ENCODE measurements around the gene TMEM53.
"Not testable (repeated sequence)": the region's sequence is repeated elsewhere in the genome, so short reads cannot be mapped to it uniquely, and the experiment has no call there.

Gene TMEM53

GRCh38 chr1:44672254-44672955 is 1.9 kb downstream of the TMEM53 start:
- peak; percentile 89 for DNase-seq (ENCODE audit: low read depth)

GRCh38 chr1:44670751-44671640 is 3.3 kb downstream of the TMEM53 start:
- no peak for DNase-seq (ENCODE audit: low read depth)

- DNase-seq (ENCODE audit: low read depth) = not testable (repeated sequence)
Observed at GRCh38 chr1:44666719-44667118, 7.6 kb downstream of the TMEM53 start.

GRCh38 chr1:44664730-44665370 is 9.4 kb downstream of the TMEM53 start:
- no peak for DNase-seq (ENCODE audit: low read depth)

GRCh38 chr1:44663417-44663816 is 10.9 kb downstream of the TMEM53 start:
- DNase-seq (ENCODE audit: low read depth) = no peak

- DNase-seq (ENCODE audit: low read depth) = no peak
Observed at GRCh38 chr1:44662683-44663030, 11.6 kb downstream of the TMEM53 start.

- DNase-seq (ENCODE audit: low read depth) = no peak
Observed at GRCh38 chr1:44661781-44662682, 12.2 kb downstream of the TMEM53 start.

GRCh38 chr1:44660176-44660575 is 14.1 kb downstream of the TMEM53 start:
- no peak for DNase-seq (ENCODE audit: low read depth)

GRCh38 chr1:44659566-44659965 is 14.7 kb downstream of the TMEM53 start:
- DNase-seq (ENCODE audit: low read depth) = no peak

- peak; percentile 47 for DNase-seq (ENCODE audit: low read depth)
Observed at GRCh38 chr1:44655609-44656008, 18.7 kb downstream of the TMEM53 start.

- no peak for DNase-seq (ENCODE audit: low read depth)
Observed at GRCh38 chr1:44654621-44655187, 19.6 kb downstream of the TMEM53 start.

- no peak for DNase-seq (ENCODE audit: low read depth)
Observed at GRCh38 chr1:44653107-44653964, 20.9 kb downstream of the TMEM53 start.

GRCh38 chr1:44652445-44653106 is 21.7 kb downstream of the TMEM53 start:
- peak; percentile 71 for DNase-seq (ENCODE audit: low read depth)

- no peak for DNase-seq (ENCODE audit: low read depth)
Observed at GRCh38 chr1:44651069-44651468, 23.2 kb downstream of the TMEM53 start.

GRCh38 chr1:44650159-44650831 is 24.0 kb downstream of the TMEM53 start:
- DNase-seq (ENCODE audit: low read depth) = no peak

GRCh38 chr1:44649788-44650158 is 24.5 kb downstream of the TMEM53 start:
- DNase-seq (ENCODE audit: low read depth) = no peak

- peak; percentile 19 for DNase-seq (ENCODE audit: low read depth)
Observed at GRCh38 chr1:44648529-44649250, 25.6 kb downstream of the TMEM53 start.

- no peak for DNase-seq (ENCODE audit: low read depth)
Observed at GRCh38 chr1:44647896-44648295, 26.4 kb downstream of the TMEM53 start.
